Endothelial cell of umbilical vein (primary cell): ENCODE data around the gene SERTAD4.

Experiments used
- EZH2 ChIP-seq: IDR thresholded peaks from 2 replicates; pipeline ENCODE4 v1.6.1; 2012; ENCODE audit warnings: borderline replicate concordance, low read depth, mild to moderate bottlenecking, moderate library complexity, low read length, inconsistent platforms; ENCODE audit not compliant: severe bottlenecking
- FOS ChIP-seq: IDR thresholded peaks from 2 replicates; pipeline ENCODE4 v1.6.1; 2011; ENCODE audit warnings: mild to moderate bottlenecking, low read length, moderate library complexity, borderline replicate concordance; ENCODE audit not compliant: insufficient read depth
- JUN ChIP-seq: IDR thresholded peaks from 2 replicates; pipeline ENCODE4 v1.6.1; 2011; ENCODE audit warnings: borderline replicate concordance, low read depth; ENCODE audit not compliant: insufficient read length, insufficient read depth
- MYC ChIP-seq: IDR thresholded peaks from one replicate; pipeline ENCODE4 v1.6.1; 2011; ENCODE audit warnings: mild to moderate bottlenecking, low read depth, low read length
- POLR2A ChIP-seq: IDR thresholded peaks from 2 replicates; pipeline ENCODE4 v1.6.1; 2012; ENCODE audit warnings: low read depth, mild to moderate bottlenecking, control low read depth, low read length
- POLR2AphosphoS5 ChIP-seq: IDR thresholded peaks from 2 replicates; pipeline ENCODE4 v1.6.1; 2012; ENCODE audit warnings: low read depth, mild to moderate bottlenecking, control low read depth, low read length, moderate library complexity; ENCODE audit not compliant: insufficient read depth
- TF ChIP-seq, protein P1 (sequence below), 2 donors: IDR thresholded peaks; 1 replicate in 1 of 2; 2 replicates in 1 of 2; pipeline ENCODE4 v1.5.1; 2011; ENCODE audit warnings: low read length in 2 of 2, mild to moderate bottlenecking in 2 of 2, moderate library complexity in 2 of 2, control low read depth in 1 of 2, inconsistent platforms in 1 of 2, low read depth in 1 of 2; ENCODE audit not compliant: insufficient read depth in 1 of 2; ENCODE audit errors: extremely low read depth in 1 of 2
- TF ChIP-seq, protein P2 (sequence below): IDR thresholded peaks from 2 replicates; pipeline ENCODE4 v1.6.1; 2011; ENCODE audit not compliant: insufficient read depth, insufficient read length

DNA sequence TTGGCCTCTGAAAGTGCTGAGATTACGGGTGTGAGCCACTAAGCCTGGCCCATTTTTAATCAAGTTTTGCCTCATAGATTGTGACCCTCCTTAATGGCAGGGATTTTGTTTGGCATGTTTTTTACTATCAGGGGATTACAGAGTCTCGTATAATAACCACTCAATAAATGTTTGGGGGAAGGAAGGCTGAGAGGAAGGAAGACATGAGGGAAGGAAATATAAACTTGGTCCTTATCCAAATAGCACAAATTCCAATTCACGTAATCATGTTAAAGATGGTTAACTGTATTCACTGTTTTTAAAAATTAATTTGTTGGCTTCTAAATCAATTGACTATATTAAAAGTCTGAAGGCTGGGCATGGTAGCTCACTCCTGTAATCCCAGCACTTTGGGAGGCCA lies 30.9 kb upstream of the SERTAD4 start:
- TF ChIP-seq POLR2A (no peak), MYC (no peak), EZH2 (no peak), POLR2AphosphoS5 (no peak), JUN (no peak), FOS (no peak)
- TF ChIP-seq, protein P1, sequence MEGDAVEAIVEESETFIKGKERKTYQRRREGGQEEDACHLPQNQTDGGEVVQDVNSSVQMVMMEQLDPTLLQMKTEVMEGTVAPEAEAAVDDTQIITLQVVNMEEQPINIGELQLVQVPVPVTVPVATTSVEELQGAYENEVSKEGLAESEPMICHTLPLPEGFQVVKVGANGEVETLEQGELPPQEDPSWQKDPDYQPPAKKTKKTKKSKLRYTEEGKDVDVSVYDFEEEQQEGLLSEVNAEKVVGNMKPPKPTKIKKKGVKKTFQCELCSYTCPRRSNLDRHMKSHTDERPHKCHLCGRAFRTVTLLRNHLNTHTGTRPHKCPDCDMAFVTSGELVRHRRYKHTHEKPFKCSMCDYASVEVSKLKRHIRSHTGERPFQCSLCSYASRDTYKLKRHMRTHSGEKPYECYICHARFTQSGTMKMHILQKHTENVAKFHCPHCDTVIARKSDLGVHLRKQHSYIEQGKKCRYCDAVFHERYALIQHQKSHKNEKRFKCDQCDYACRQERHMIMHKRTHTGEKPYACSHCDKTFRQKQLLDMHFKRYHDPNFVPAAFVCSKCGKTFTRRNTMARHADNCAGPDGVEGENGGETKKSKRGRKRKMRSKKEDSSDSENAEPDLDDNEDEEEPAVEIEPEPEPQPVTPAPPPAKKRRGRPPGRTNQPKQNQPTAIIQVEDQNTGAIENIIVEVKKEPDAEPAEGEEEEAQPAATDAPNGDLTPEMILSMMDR (IDR thresholded peaks at IDR 0.05; ENCODE audit: extremely low read depth in 1 of 2, insufficient read depth in 1 of 2, low read depth in 1 of 2, low read length in 2 of 2): no peak
- TF ChIP-seq, protein P2, sequence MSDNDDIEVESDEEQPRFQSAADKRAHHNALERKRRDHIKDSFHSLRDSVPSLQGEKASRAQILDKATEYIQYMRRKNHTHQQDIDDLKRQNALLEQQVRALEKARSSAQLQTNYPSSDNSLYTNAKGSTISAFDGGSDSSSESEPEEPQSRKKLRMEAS: no peak
